Measurements from ENCODE around the gene LEFTY1. TPM values are rescaled to one million over a fixed set of nuclear protein-coding genes. Genes with fewer than 3 reads are reported as not detected.
"Not testable (repeated sequence)": the region's sequence is repeated elsewhere in the genome, so short reads cannot be mapped to it uniquely, and the experiment has no call there.

LEFTY1 gene
- 0.10 TPM in 1 of 2 replicates, not detected in the other for total RNA-seq (2014; rRNA removed; shearing (Covaris generic))

- DNase-seq (ENCODE audit: low read depth), result no peak
Measured at GRCh38 chr1:225888898-225889601, at the start of gene LEFTY1. LEFTY1 (minus strand) TSS chr1:225889146; CDS start chr1:225889066, 80 bp downstream.

GRCh38 chr1:225937048-225937968 is 48.4 kb upstream of the LEFTY1 start:
- DNase-seq (ENCODE audit: low read depth), result no peak

- DNase-seq (ENCODE audit: low read depth), result no peak
Measured at GRCh38 chr1:225936523-225936922, 47.6 kb upstream of the LEFTY1 start.

- not testable (repeated sequence) for DNase-seq (ENCODE audit: low read depth)
Measured at GRCh38 chr1:225936086-225936485, 47.1 kb upstream of the LEFTY1 start.

GRCh38 chr1:225934711-225935110 is 45.8 kb upstream of the LEFTY1 start:
- peak; percentile 20 for DNase-seq (ENCODE audit: low read depth)

- DNase-seq (ENCODE audit: low read depth), result peak; percentile 68
Measured at GRCh38 chr1:225933072-225933471, 44.1 kb upstream of the LEFTY1 start.

GRCh38 chr1:225931270-225932136 is 42.6 kb upstream of the LEFTY1 start:
- no peak for DNase-seq (ENCODE audit: low read depth)

GRCh38 chr1:225930566-225930965 is 41.6 kb upstream of the LEFTY1 start:
- DNase-seq (ENCODE audit: low read depth), result no peak

GRCh38 chr1:225929462-225929861 is 40.5 kb upstream of the LEFTY1 start:
- DNase-seq (ENCODE audit: low read depth), result not testable (repeated sequence)

GRCh38 chr1:225928186-225929175 is 39.5 kb upstream of the LEFTY1 start:
- DNase-seq (ENCODE audit: low read depth), result no peak

GRCh38 chr1:225926551-225927113 is 37.7 kb upstream of the LEFTY1 start:
- peak; percentile 25 for DNase-seq (ENCODE audit: low read depth)

GRCh38 chr1:225923692-225924555 is 35.0 kb upstream of the LEFTY1 start, which contains the start of gene PYCR2:
PYCR2 (minus strand) TSS chr1:225924250; CDS start chr1:225924110, 140 bp downstream.
- DNase-seq (ENCODE audit: low read depth), result peak; percentile 94

GRCh38 chr1:225923381-225923691 is 34.4 kb upstream of the LEFTY1 start:
- no peak for DNase-seq (ENCODE audit: low read depth)

- DNase-seq (ENCODE audit: low read depth), result peak; percentile 82
Measured at GRCh38 chr1:225921734-225922709, 33.1 kb upstream of the LEFTY1 start.

GRCh38 chr1:225919906-225920305 is 31.0 kb upstream of the LEFTY1 start:
- peak; percentile 95 for DNase-seq (ENCODE audit: low read depth)

- DNase-seq (ENCODE audit: low read depth), result no peak
Measured at GRCh38 chr1:225918280-225918679, 29.3 kb upstream of the LEFTY1 start.

- DNase-seq (ENCODE audit: low read depth), result no peak
Measured at GRCh38 chr1:225917536-225917935, 28.6 kb upstream of the LEFTY1 start.

- no peak for DNase-seq (ENCODE audit: low read depth)
Measured at GRCh38 chr1:225917101-225917500, 28.2 kb upstream of the LEFTY1 start.

All from M059J (cell line).